ENCODE data around the gene INPP5D.

- TF ChIP-seq CTCF (IDR thresholded peaks at IDR 0.05) (no peak), EZH2 (IDR thresholded peaks at IDR 0.05; ENCODE audit: borderline replicate concordance, insufficient read depth, low read depth, low read length, poor library complexity, severe bottlenecking) (no peak)
Observed at GRCh38 chr2:233101816-233102215, 41.7 kb downstream of the INPP5D start.
